Measurements from ENCODE around the gene LY6G6F.

The LY6G6F gene

GRCh38 chr6:31706599-31706998, at the start of gene LY6G6F:
TSS of gene LY6G6F (plus strand) at chr6:31706866. CDS start at chr6:31706907, 41 bp downstream.
- DNase-seq (ENCODE audit: low read depth, low spot score) = no peak

- no peak for DNase-seq (ENCODE audit: low read depth, low spot score)
Measured at GRCh38 chr6:31657406-31658157, 49.1 kb upstream of the LY6G6F start.

- no peak for DNase-seq (ENCODE audit: low read depth, low spot score)
Measured at GRCh38 chr6:31658158-31658688, 48.4 kb upstream of the LY6G6F start.

GRCh38 chr6:31658983-31659648, 47.5 kb upstream of the LY6G6F start:
- DNase-seq (ENCODE audit: low read depth, low spot score) = no peak

GRCh38 chr6:31659649-31660380, 46.9 kb upstream of the LY6G6F start:
- DNase-seq (ENCODE audit: low read depth, low spot score) = no peak

- peak; percentile 50 for DNase-seq (ENCODE audit: low read depth, low spot score)
Measured at GRCh38 chr6:31660381-31661261, 46.0 kb upstream of the LY6G6F start, which contains the start of gene C6orf47. TSS of gene C6orf47 (minus strand) at chr6:31660778. CDS start at chr6:31659947, 831 bp downstream.

- no peak for DNase-seq (ENCODE audit: low read depth, low spot score)
Measured at GRCh38 chr6:31661262-31662123, 45.2 kb upstream of the LY6G6F start.

- DNase-seq (ENCODE audit: low read depth, low spot score) = no peak
Measured at GRCh38 chr6:31662124-31662723, 44.4 kb upstream of the LY6G6F start.

GRCh38 chr6:31663126-31663960, 43.3 kb upstream of the LY6G6F start:
- DNase-seq (ENCODE audit: low read depth, low spot score) = no peak

- DNase-seq (ENCODE audit: low read depth, low spot score) = no peak
Measured at GRCh38 chr6:31663961-31664789, 42.5 kb upstream of the LY6G6F start.

- peak; percentile 85 for DNase-seq (ENCODE audit: low read depth, low spot score)
Measured at GRCh38 chr6:31664790-31665500, 41.7 kb upstream of the LY6G6F start, which contains the start of gene GPANK1. TSS of gene GPANK1 (minus strand) at chr6:31664997. CDS start at chr6:31664478, 519 bp downstream.

GRCh38 chr6:31665501-31666336, 40.9 kb upstream of the LY6G6F start, which contains the start of gene CSNK2B:
TSS of gene CSNK2B (plus strand) at chr6:31666080. CDS start at chr6:31666832, 752 bp downstream.
- DNase-seq (ENCODE audit: low read depth, low spot score) = peak; percentile 98

GRCh38 chr6:31666337-31666965, 40.2 kb upstream of the LY6G6F start:
- no peak for DNase-seq (ENCODE audit: low read depth, low spot score)

- DNase-seq (ENCODE audit: low read depth, low spot score) = no peak
Measured at GRCh38 chr6:31669676-31670075, 37.0 kb upstream of the LY6G6F start, which contains the start of gene LY6G5B. TSS of gene LY6G5B (plus strand) at chr6:31669976. CDS start at chr6:31670951, 975 bp downstream.

GRCh38 chr6:31676322-31676903, 30.3 kb upstream of the LY6G6F start:
- no peak for DNase-seq (ENCODE audit: low read depth, low spot score)
